Psoas muscle (tissue), 8 donors: ENCODE measurements around the gene FOXJ3. TPM values are rescaled to one million over a fixed set of nuclear protein-coding genes. Genes with fewer than 3 reads are reported as not detected.

Experiments
- ATAC-seq, 4 donors: fragments of 200-7000 bp; cut with Tn5 transposase; one replicate each; pipeline ENCODE4 v1.9.1; 2020; ENCODE audit warnings: moderate library complexity in 3 of 4, mild to moderate bottlenecking in 2 of 4
- DNase-seq, 2 donors: peaks; one replicate each; pipeline ENCODE4 v3.0.0-alpha.2; 2020
- H3K27ac ChIP-seq: fragments of 200-600 bp; one replicate; pipeline ENCODE4 v1.8.0; 2022
- H3K27me3 ChIP-seq, 3 donors: fragments of 200-600 bp in 1 of 3; one replicate each; pipeline versions ENCODE4 v1.6.1 to v1.8.0; 2013 to 2022; ENCODE audit warnings: low read length in 2 of 3, mild to moderate bottlenecking in 2 of 3, moderate library complexity in 1 of 3; ENCODE audit not compliant: insufficient read depth in 3 of 3
- H3K36me3 ChIP-seq, 2 donors: fragments of 200-600 bp in 1 of 2; one replicate each; pipeline versions ENCODE4 v1.6.1 to v1.8.0; 2013 to 2022; ENCODE audit warnings: low read depth in 1 of 2, mild to moderate bottlenecking in 1 of 2, moderate library complexity in 1 of 2; ENCODE audit not compliant: insufficient read depth in 1 of 2
- H3K4me1 ChIP-seq: fragments of 200-600 bp; one replicate; pipeline ENCODE4 v1.8.0; 2022
- H3K4me3 ChIP-seq: fragments of 200-600 bp; one replicate; pipeline ENCODE4 v1.8.0; 2022; ENCODE audit warnings: mild to moderate bottlenecking
- H3K9me3 ChIP-seq: fragments of 200-600 bp; one replicate; pipeline ENCODE4 v1.8.0; 2022
- CTCF ChIP-seq: fragments of 200-600 bp; IDR thresholded peaks from one replicate; pipeline ENCODE4 v1.8.0; 2022; ENCODE audit warnings: antibody characterized with exemption
- WGBS, 3 donors: extraction: QIAGEN DNeasy Blood & Tissue Kit; methylation state at CpG; one replicate each; pipeline versions ENCODE4 v1.1.6 to v1.1.7; 2013; 5-methylcytosine and 5-hydroxymethylcytosine counted together
- intact Hi-C, 2 donors: fragments of 100-400 bp; cut with DNase I; formaldehyde crosslinking; loops; one replicate each; pipeline versions ENCODE4 v1.11.0 to v1.14.2; 2022
- polyA plus RNA-seq, 3 donors: library from polyadenylated mRNA; stranded (reverse); fragments of 200-250 nt; gene quantifications; one replicate each; pipeline ENCODE4 v1.2.3, GENCODE V29; 2013
- total RNA-seq, 4 donors: library from RNA; stranded (reverse); fragmentation: NEBNext Ultra II Directional in 2 of 4; extraction: Animal tissue kit (Norgen Biotek cat#: 25700) in 2 of 4; gene quantifications; one replicate each; pipeline versions ENCODE4 v1.2.1 to v1.2.4, GENCODE V29; 2021 to 2023
- donor health status: healthy with polysubstance abuse.
- donor health status: DM: no; HTN: no; CAD: no; lungs with moderate emphysema.
- donor health status: Bipolar disorder and iron deficiency.
- donor health status: healthy.
- donor health status: DM: yes; HTN: yes; CAD: no.
- donor health status: DM: no; HTN: no; CAD: no.
- donor health status: DM: no; HTN: no; CAD: no.
- donor health status: DM: yes; HTN: yes; CAD: no.

The FOXJ3 gene
- total and polyA plus RNA-seq, 7 donors, result 15.1 to 53.1 (median 47.9) TPM

- no peak for TF ChIP-seq CTCF
- WGBS, 3 donors, result 66 to 83% (median 82%) methylated on average over 2 of the region's 2 CpGs
- no peak for DNase-seq
- intact Hi-C loops, result no loop called here
- Histone ChIP-seq H3K27ac (no peak overlapping the region), H3K4me1 (no peaks in the 10 kb centered on the region), H3K27me3 (peaks cover 0 to 6% (median 2%) of the 10 kb centered on the region in 3 donors), H3K4me3 (no peak overlapping the region), H3K9me3 (no peaks in the 10 kb centered on the region), H3K36me3 (no peaks in the 10 kb centered on the region)
- no peak for ATAC-seq
Measured at GRCh38 chr1:42365118-42365517, 30.1 kb upstream of the FOXJ3 start.

- no peak for DNase-seq
- 93 to 97% (median 96%) methylated on average over 2 of the region's 2 CpGs for WGBS, 3 donors
- no peak for ATAC-seq
Measured at GRCh38 chr1:42364542-42364941, 29.5 kb upstream of the FOXJ3 start.

GRCh38 chr1:42364089-42364488 is 29.1 kb upstream of the FOXJ3 start:
- intact Hi-C loops, result no loop called here
- Histone ChIP-seq H3K27me3 (peaks cover 0 to 6% (median 0%) of the 10 kb centered on the region in 3 donors), H3K9me3 (no peaks in the 10 kb centered on the region), H3K4me3 (no peak overlapping the region), H3K36me3 (no peaks in the 10 kb centered on the region), H3K4me1 (no peaks in the 10 kb centered on the region), H3K27ac (no peak overlapping the region)
- no peak for DNase-seq
- no peak for ATAC-seq
- 79 to 83% (median 81%) methylated on average over 6 of the region's 6 CpGs for whole genome bisulfite sequencing, 3 donors
- no peak for TF ChIP-seq CTCF

More at GRCh38 chr1:42364542-42364941, 29.5 kb upstream of the FOXJ3 start:
- Histone ChIP-seq H3K4me1 (no peaks in the 10 kb centered on the region), H3K4me3 (no peak overlapping the region), H3K27ac (no peak overlapping the region), H3K27me3 (peaks cover 0 to 6% (median 0%) of the 10 kb centered on the region in 3 donors), H3K9me3 (no peaks in the 10 kb centered on the region), H3K36me3 (no peaks in the 10 kb centered on the region)
- TF ChIP-seq CTCF, result no peak
- intact Hi-C loops, result no loop called here

GRCh38 chr1:42359466-42359865 is 24.4 kb upstream of the FOXJ3 start:
- no peaks in the 10 kb centered on the region for H3K4me1 ChIP-seq
- no peaks in the 10 kb centered on the region for H3K9me3 ChIP-seq
- intact Hi-C loops, result no loop called here
- WGBS, 3 donors, result 76 to 83% (median 80%) methylated on average over 1 of the region's 1 CpG
- H3K4me3 ChIP-seq, result no peak overlapping the region
- no peak overlapping the region for H3K27ac ChIP-seq
- no peaks in the 10 kb centered on the region for H3K27me3 ChIP-seq
- no peak for ATAC-seq
- no peak for DNase-seq
- TF ChIP-seq CTCF, result no peak
- no peaks in the 10 kb centered on the region for H3K36me3 ChIP-seq

GRCh38 chr1:42358791-42359190 is 23.8 kb upstream of the FOXJ3 start:
- DNase-seq, result no peak
- Histone ChIP-seq H3K36me3 (no peaks in the 10 kb centered on the region), H3K27ac (no peak overlapping the region), H3K9me3 (no peaks in the 10 kb centered on the region), H3K27me3 (no peaks in the 10 kb centered on the region), H3K4me1 (no peaks in the 10 kb centered on the region), H3K4me3 (no peak overlapping the region)
- 92 to 99% (median 94%) methylated on average over 3 of the region's 3 CpGs for WGBS, 3 donors
- no peak for ATAC-seq
- intact Hi-C loops, result no loop called here
- no peak for TF ChIP-seq CTCF
